SK-N-SH treated with all-trans-retinoic acid at 6 μM for 48 hours (cell line): ENCODE results near the gene PLAAT3.
"Not testable (repeated sequence)": the region's sequence is repeated elsewhere in the genome, so short reads cannot be mapped to it uniquely, and the experiment has no call there.

ENCODE experiments used
- ATAC-seq: fragments of 200-7000 bp; cut with Tn5 transposase; 3 replicates; pipeline ENCODE4 v1.9.1; 2020; ENCODE audit warnings: mild to moderate bottlenecking, moderate library complexity
- ARNTL ChIP-seq: fragments of 450-650 bp; formaldehyde crosslinking; IDR thresholded peaks from 2 replicates; pipeline ENCODE4 v1.5.0; 2020; ENCODE audit warnings: low read depth, mild to moderate bottlenecking, moderate library complexity, borderline replicate concordance
- BACH2 ChIP-seq: fragments of 250-450 bp; sonication (Bioruptor Pico); IDR thresholded peaks from 2 replicates; pipeline ENCODE4 v1.9.0; 2021; ENCODE audit warnings: mild to moderate bottlenecking, borderline replicate concordance
- CREB5 ChIP-seq: fragments of 250-450 bp; sonication (Bioruptor Pico); IDR thresholded peaks from 2 replicates; pipeline ENCODE4 v1.5.1; 2020; ENCODE audit warnings: low read depth, mild to moderate bottlenecking, moderate library complexity
- CSDC2 ChIP-seq: fragments of 250-450 bp; sonication (Bioruptor Pico); IDR thresholded peaks from 2 replicates; pipeline ENCODE4 v1.5.0; 2020; ENCODE audit warnings: mild to moderate bottlenecking, moderate library complexity
- CSRNP3 ChIP-seq: fragments of 250-450 bp; sonication (Bioruptor Pico); IDR thresholded peaks from 2 replicates; pipeline ENCODE4 v1.5.1; 2021; ENCODE audit warnings: mild to moderate bottlenecking, moderate library complexity
- ESRRG ChIP-seq: fragments of 250-450 bp; sonication (Bioruptor Pico); IDR thresholded peaks from 2 replicates; pipeline ENCODE4 v1.6.1; 2021; ENCODE audit warnings: mild to moderate bottlenecking
- GLIS3 ChIP-seq: fragments of 250-450 bp; sonication (Bioruptor Pico); IDR thresholded peaks from 2 replicates; pipeline ENCODE4 v1.5.0; 2020; ENCODE audit warnings: mild to moderate bottlenecking, moderate library complexity
- ISL1 ChIP-seq: fragments of 250-450 bp; sonication (Bioruptor Pico); IDR thresholded peaks from 2 replicates; pipeline ENCODE4 v2.1.2; 2022; ENCODE audit warnings: mild to moderate bottlenecking, moderate library complexity
- OSR1 ChIP-seq: fragments of 250-450 bp; sonication (Bioruptor Pico); IDR thresholded peaks from 2 replicates; pipeline ENCODE4 v1.8.0; 2022; ENCODE audit warnings: moderate library complexity, mild to moderate bottlenecking, inconsistent platforms
- POU6F1 ChIP-seq: fragments of 250-450 bp; sonication (Bioruptor Pico); IDR thresholded peaks from 2 replicates; pipeline ENCODE4 v1.8.0; 2021; ENCODE audit warnings: low read depth, mild to moderate bottlenecking, moderate library complexity, borderline replicate concordance
- PPARA ChIP-seq: fragments of 250-450 bp; sonication (Bioruptor Pico); IDR thresholded peaks from 2 replicates; pipeline ENCODE4 v1.5.0; 2020; ENCODE audit warnings: mild to moderate bottlenecking, borderline replicate concordance
- SNAI2 ChIP-seq: fragments of 250-450 bp; sonication (Bioruptor Pico); IDR thresholded peaks from 2 replicates; pipeline ENCODE4 v1.5.0; 2020; ENCODE audit warnings: mild to moderate bottlenecking, moderate library complexity
- TCF4 ChIP-seq: fragments of 250-450 bp; sonication (Bioruptor Pico); IDR thresholded peaks from 2 replicates; pipeline ENCODE4 v1.8.0; 2021; ENCODE audit warnings: mild to moderate bottlenecking, moderate library complexity, borderline replicate concordance
- TOX ChIP-seq: fragments of 250-450 bp; sonication (Bioruptor Pico); IDR thresholded peaks from 2 replicates; pipeline ENCODE4 v1.8.0; 2021; ENCODE audit warnings: mild to moderate bottlenecking, moderate library complexity, borderline replicate concordance
- TSHZ2 ChIP-seq: fragments of 250-450 bp; sonication (Bioruptor Pico); IDR thresholded peaks from 2 replicates; pipeline ENCODE4 v1.5.0; 2020; ENCODE audit warnings: mild to moderate bottlenecking, moderate library complexity
- ZC3H10 ChIP-seq: fragments of 250-450 bp; sonication (Bioruptor Pico); IDR thresholded peaks from 2 replicates; pipeline ENCODE4 v1.5.1; 2021; ENCODE audit warnings: mild to moderate bottlenecking, moderate library complexity
- ZFP3 ChIP-seq: fragments of 250-450 bp; sonication (Bioruptor Pico); IDR thresholded peaks from 2 replicates; pipeline ENCODE4 v1.5.0; 2020; ENCODE audit warnings: mild to moderate bottlenecking, moderate library complexity
- ZFP30 ChIP-seq: fragments of 450-650 bp; formaldehyde crosslinking; IDR thresholded peaks from 2 replicates; pipeline ENCODE4 v1.5.0; 2022; ENCODE audit warnings: mild to moderate bottlenecking, moderate library complexity
- ZNF70 ChIP-seq: fragments of 450-650 bp; formaldehyde crosslinking; IDR thresholded peaks from 2 replicates; pipeline ENCODE4 v1.5.0; 2020; ENCODE audit warnings: mild to moderate bottlenecking, moderate library complexity
- ZNF8 ChIP-seq: fragments of 450-650 bp; formaldehyde crosslinking; IDR thresholded peaks from 2 replicates; pipeline ENCODE4 v1.5.0; 2020; ENCODE audit warnings: mild to moderate bottlenecking, moderate library complexity

PLAAT3 gene

GRCh38 chr11:63609536-63609935 is 4.7 kb downstream of the PLAAT3 start:
- TF ChIP-seq CREB5 (CRISPR knock-in tag) (no peak), ZFP3 (no peak), TSHZ2 (CRISPR knock-in tag) (no peak), ARNTL (CRISPR knock-in tag) (no peak), CSRNP3 (CRISPR knock-in tag) (no peak), BACH2 (no peak), TOX (CRISPR knock-in tag) (no peak), OSR1 (CRISPR knock-in tag) (no peak)
- no peak for ATAC-seq

GRCh38 chr11:63608353-63609345 is 5.6 kb downstream of the PLAAT3 start:
- ATAC-seq = no peak
- TF ChIP-seq ISL1 = no peak
- TF ChIP-seq ZFP30 = no peak
- TF ChIP-seq PPARA = no peak
- TF ChIP-seq CSDC2 (CRISPR knock-in tag) = no peak
- no peak for TF ChIP-seq GLIS3 (CRISPR knock-in tag)
- no peak for TF ChIP-seq TOX (CRISPR knock-in tag)
- no peak for TF ChIP-seq CSRNP3 (CRISPR knock-in tag)
- no peak for TF ChIP-seq ZC3H10
- no peak for TF ChIP-seq OSR1 (CRISPR knock-in tag)
- TF ChIP-seq CREB5 (CRISPR knock-in tag) = no peak
- no peak for TF ChIP-seq SNAI2 (CRISPR knock-in tag)
- TF ChIP-seq POU6F1 (CRISPR knock-in tag) = no peak
- TF ChIP-seq ESRRG = no peak
- TF ChIP-seq ZNF70 (CRISPR knock-in tag) = no peak
- no peak for TF ChIP-seq TCF4 (CRISPR knock-in tag)

- no peak for TF ChIP-seq GLIS3 (CRISPR knock-in tag)
- TF ChIP-seq TCF4 (CRISPR knock-in tag) = no peak
- no peak for TF ChIP-seq BACH2
- no peak for TF ChIP-seq ZNF8
- no peak for ATAC-seq
Observed at GRCh38 chr11:63603180-63603518, 11.1 kb downstream of the PLAAT3 start.

GRCh38 chr11:63602290-63603179 is 11.7 kb downstream of the PLAAT3 start:
- not testable (repeated sequence) for ATAC-seq
